Caco-2 (cell line): ENCODE measurements around the gene KLHL26. TPM values are rescaled to one million over a fixed set of nuclear protein-coding genes. Genes with fewer than 3 reads are reported as not detected.

Experiments used
- BruUV-seq: library from RNA; stranded (reverse); fragments of 400-500 nt; replicated peaks from 2 replicates; lab custom pipeline; 2021; lab: Mats Ljungman, UMichigan
- CTCF ChIA-PET: fragments of 300-600 bp; sonication (Branson Sonifier 250); formaldehyde crosslinking; loops from one replicate; lab custom pipeline; 2022; ENCODE audit warnings: antibody characterized with exemption; lab: Charles Lee
- POLR2A ChIA-PET: fragments of 300-600 bp; sonication (Branson Sonifier 250); formaldehyde crosslinking; loops from one replicate; lab custom pipeline; 2022; ENCODE audit warnings: antibody characterized with exemption; lab: Charles Lee
- DNase-seq, 2 experiments: peaks; one replicate each; pipeline versions ENCODE4 v3.0.0 to v3.0.0-alpha.2; 2020 to 2022
- H3K27me3 ChIP-seq: replicated peaks from 2 replicates; pipeline ENCODE4 v1.6.0; 2011; ENCODE audit warnings: low read length; ENCODE audit not compliant: control insufficient read depth, insufficient read depth
- H3K36me3 ChIP-seq: 2 replicates; pipeline ENCODE4 v1.5.1; 2011; ENCODE audit warnings: low read length; ENCODE audit not compliant: control insufficient read depth, insufficient read depth
- H3K4me1 ChIP-seq: fragments of 250-450 bp; sonication (Bioruptor Pico); 2 replicates; pipeline ENCODE4 v1.5.1; 2020; ENCODE audit warnings: mild to moderate bottlenecking
- H3K4me3 ChIP-seq: 2 replicates; pipeline ENCODE4 v1.5.1; 2011; ENCODE audit warnings: low read depth, mild to moderate bottlenecking, control low read depth, low read length
- H3K9me3 ChIP-seq: fragments of 250-450 bp; sonication (Bioruptor Pico); 2 replicates; pipeline ENCODE4 v1.5.1; 2020; ENCODE audit warnings: mild to moderate bottlenecking, moderate library complexity
- H3K27ac Mint-ChIP-seq: one replicate; pipeline ENCODE4 v1.8.0; 2022; ENCODE audit warnings: mixed read lengths; ENCODE audit not compliant: unreplicated experiment
- H3K27me3 Mint-ChIP-seq: one replicate; pipeline ENCODE4 v1.8.0; 2022; ENCODE audit warnings: mixed read lengths; ENCODE audit not compliant: insufficient read depth, unreplicated experiment
- H3K36me3 Mint-ChIP-seq: one replicate; pipeline ENCODE4 v1.8.0; 2022; ENCODE audit warnings: mild to moderate bottlenecking, mixed read lengths; ENCODE audit not compliant: insufficient read depth, unreplicated experiment
- H3K4me1 Mint-ChIP-seq: one replicate; pipeline ENCODE4 v1.8.0; 2022; ENCODE audit warnings: low read depth, mixed read lengths; ENCODE audit not compliant: unreplicated experiment
- H3K4me3 Mint-ChIP-seq: one replicate; pipeline ENCODE4 v1.8.0; 2022; ENCODE audit warnings: mild to moderate bottlenecking, moderate library complexity, mixed read lengths; ENCODE audit not compliant: unreplicated experiment
- H3K9me3 Mint-ChIP-seq: one replicate; pipeline ENCODE4 v1.8.0; 2022; ENCODE audit warnings: mixed read lengths; ENCODE audit not compliant: unreplicated experiment
- intact Hi-C: fragments of 100-400 bp; cut with micrococcal nuclease; formaldehyde crosslinking; loops from one replicate; pipeline ENCODE4 v1.10.0; 2022; ENCODE audit not compliant: unreplicated experiment
- total RNA-seq: library from RNA; stranded (reverse); gene quantifications from 2 replicates; pipeline ENCODE4 v1.2.3, GENCODE V29; 2022
- TF ChIP-seq, protein P1 (sequence below), 2 experiments: fragments of 200-600 bp in 1 of 2; IDR thresholded peaks; 1 replicate in 1 of 2; 2 replicates in 1 of 2; pipeline versions ENCODE4 v1.5.1 to v1.8.0; 2011 to 2022; ENCODE audit warnings: antibody characterized with exemption in 1 of 2, control low read depth in 1 of 2, inconsistent platforms in 1 of 2, low read depth in 1 of 2, low read length in 1 of 2, mild to moderate bottlenecking in 1 of 2, moderate library complexity in 1 of 2; ENCODE audit not compliant: insufficient read depth in 1 of 2, severe bottlenecking in 1 of 2, unreplicated experiment in 1 of 2

The KLHL26 gene
- total RNA-seq, 1 experiment from 2014 or later, result 9.8 TPM

DNA sequence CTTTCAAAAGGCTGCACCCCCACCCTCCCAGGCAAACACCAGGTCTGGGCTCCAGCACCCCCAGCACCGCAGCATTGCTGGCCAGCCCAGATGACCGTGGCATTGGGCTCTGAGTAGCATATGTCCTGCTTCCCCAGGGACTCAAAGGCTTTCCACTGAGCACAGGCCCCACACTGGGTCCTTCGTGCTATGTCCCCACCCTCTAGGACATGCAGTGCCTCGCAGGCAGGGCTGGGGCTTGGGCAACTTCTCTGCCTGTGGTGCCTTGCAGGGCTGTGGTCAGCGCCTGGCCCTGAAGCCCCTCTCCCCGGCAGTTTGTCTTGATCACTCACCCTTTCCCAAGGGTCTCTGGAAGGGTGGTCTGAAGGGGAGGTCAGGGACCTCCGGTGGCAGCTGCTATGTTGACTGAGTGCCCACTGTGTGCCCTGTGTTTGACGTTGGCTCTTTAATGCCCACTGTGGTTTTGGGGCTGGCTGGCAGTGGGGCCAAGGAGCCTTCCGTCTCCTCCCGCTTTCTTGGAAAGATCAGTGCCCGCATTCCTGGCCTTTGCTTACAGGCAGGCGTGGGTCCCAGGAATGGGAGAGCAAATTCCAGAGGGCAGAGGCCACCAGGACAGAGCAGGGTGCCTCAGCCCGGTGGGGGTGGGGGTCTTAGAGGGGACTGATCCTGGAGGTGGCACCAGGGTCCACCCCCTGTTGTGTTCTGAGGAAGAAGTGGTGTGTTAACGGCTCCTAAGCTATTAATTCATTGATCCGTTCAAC is 26.3 kb downstream of the KLHL26 start:
- H3K9me3 ChIP-seq, result no peaks in the 10 kb centered on the region
- Mint-ChIP-seq H3K36me3 (peaks cover 6% of the 10 kb centered on the region), H3K4me3 (no peak overlapping the region), H3K4me1 (no peaks in the 10 kb centered on the region), H3K9me3 (no peaks in the 10 kb centered on the region), H3K27me3 (no peaks in the 10 kb centered on the region), H3K27ac (peak overlapping the region; percentile 43)
- TF ChIP-seq, protein P1, sequence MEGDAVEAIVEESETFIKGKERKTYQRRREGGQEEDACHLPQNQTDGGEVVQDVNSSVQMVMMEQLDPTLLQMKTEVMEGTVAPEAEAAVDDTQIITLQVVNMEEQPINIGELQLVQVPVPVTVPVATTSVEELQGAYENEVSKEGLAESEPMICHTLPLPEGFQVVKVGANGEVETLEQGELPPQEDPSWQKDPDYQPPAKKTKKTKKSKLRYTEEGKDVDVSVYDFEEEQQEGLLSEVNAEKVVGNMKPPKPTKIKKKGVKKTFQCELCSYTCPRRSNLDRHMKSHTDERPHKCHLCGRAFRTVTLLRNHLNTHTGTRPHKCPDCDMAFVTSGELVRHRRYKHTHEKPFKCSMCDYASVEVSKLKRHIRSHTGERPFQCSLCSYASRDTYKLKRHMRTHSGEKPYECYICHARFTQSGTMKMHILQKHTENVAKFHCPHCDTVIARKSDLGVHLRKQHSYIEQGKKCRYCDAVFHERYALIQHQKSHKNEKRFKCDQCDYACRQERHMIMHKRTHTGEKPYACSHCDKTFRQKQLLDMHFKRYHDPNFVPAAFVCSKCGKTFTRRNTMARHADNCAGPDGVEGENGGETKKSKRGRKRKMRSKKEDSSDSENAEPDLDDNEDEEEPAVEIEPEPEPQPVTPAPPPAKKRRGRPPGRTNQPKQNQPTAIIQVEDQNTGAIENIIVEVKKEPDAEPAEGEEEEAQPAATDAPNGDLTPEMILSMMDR (IDR thresholded peaks at IDR 0.05; ENCODE audit: insufficient read depth in 1 of 2, low read depth in 1 of 2, low read length in 1 of 2, severe bottlenecking in 1 of 2, unreplicated experiment in 1 of 2), result no peak
- intact Hi-C loops, result no loop called here
- POLR2A ChIA-PET, result no interaction called here
- no peak overlapping the region for H3K4me3 ChIP-seq
- no peaks in the 10 kb centered on the region for H3K27me3 ChIP-seq
- peaks cover 6% of the 10 kb centered on the region for H3K4me1 ChIP-seq
- H3K36me3 ChIP-seq, result no peaks in the 10 kb centered on the region; the same call in 1 of the 2 replicates
- CTCF ChIA-PET, result no interaction called here
- BruUV-seq, result no TSS peak
- peak in 1 of 2 experiments; percentile 15 for DNase-seq

GRCh38 chr19:18663940-18664530 is 27.2 kb downstream of the KLHL26 start:
- Mint-ChIP-seq H3K4me3 (no peak overlapping the region), H3K27me3 (no peaks in the 10 kb centered on the region), H3K9me3 (no peaks in the 10 kb centered on the region), H3K36me3 (peaks cover 10% of the 10 kb centered on the region), H3K27ac (no peak overlapping the region), H3K4me1 (no peaks in the 10 kb centered on the region)
- no peak for DNase-seq
- Histone ChIP-seq H3K4me3 (no peak overlapping the region), H3K4me1 (peaks cover 6% of the 10 kb centered on the region), H3K27me3 (no peaks in the 10 kb centered on the region), H3K9me3 (no peaks in the 10 kb centered on the region), H3K36me3 (no peaks in the 10 kb centered on the region; the same call in 1 of the 2 replicates)
- intact Hi-C loops, result no loop called here
- BruUV-seq, result no TSS peak
- POLR2A ChIA-PET, result no interaction called here
- TF ChIP-seq, protein P1 (IDR thresholded peaks at IDR 0.05; ENCODE audit: insufficient read depth in 1 of 2, low read depth in 1 of 2, low read length in 1 of 2, severe bottlenecking in 1 of 2, unreplicated experiment in 1 of 2), result no peak
- CTCF ChIA-PET, result no interaction called here

- Mint-ChIP-seq H3K36me3 (peaks cover 10% of the 10 kb centered on the region), H3K9me3 (no peaks in the 10 kb centered on the region), H3K4me1 (no peaks in the 10 kb centered on the region), H3K4me3 (no peak overlapping the region), H3K27me3 (no peaks in the 10 kb centered on the region), H3K27ac (no peak overlapping the region)
- Histone ChIP-seq H3K4me1 (peaks cover 6% of the 10 kb centered on the region), H3K27me3 (no peaks in the 10 kb centered on the region), H3K9me3 (no peaks in the 10 kb centered on the region), H3K4me3 (no peak overlapping the region), H3K36me3 (no peaks in the 10 kb centered on the region; the same call in 1 of the 2 replicates)
- no TSS peak for BruUV-seq
- CTCF ChIA-PET, result no interaction called here
- TF ChIP-seq, protein P1 (IDR thresholded peaks at IDR 0.05; ENCODE audit: insufficient read depth in 1 of 2, low read depth in 1 of 2, low read length in 1 of 2, severe bottlenecking in 1 of 2, unreplicated experiment in 1 of 2), result no peak
- intact Hi-C loops, result no loop called here
- POLR2A ChIA-PET, result no interaction called here
- DNase-seq, result no peak
Measured at GRCh38 chr19:18665771-18666202, 29.0 kb downstream of the KLHL26 start.
